ENCODE results near the gene CD38.

DNA sequence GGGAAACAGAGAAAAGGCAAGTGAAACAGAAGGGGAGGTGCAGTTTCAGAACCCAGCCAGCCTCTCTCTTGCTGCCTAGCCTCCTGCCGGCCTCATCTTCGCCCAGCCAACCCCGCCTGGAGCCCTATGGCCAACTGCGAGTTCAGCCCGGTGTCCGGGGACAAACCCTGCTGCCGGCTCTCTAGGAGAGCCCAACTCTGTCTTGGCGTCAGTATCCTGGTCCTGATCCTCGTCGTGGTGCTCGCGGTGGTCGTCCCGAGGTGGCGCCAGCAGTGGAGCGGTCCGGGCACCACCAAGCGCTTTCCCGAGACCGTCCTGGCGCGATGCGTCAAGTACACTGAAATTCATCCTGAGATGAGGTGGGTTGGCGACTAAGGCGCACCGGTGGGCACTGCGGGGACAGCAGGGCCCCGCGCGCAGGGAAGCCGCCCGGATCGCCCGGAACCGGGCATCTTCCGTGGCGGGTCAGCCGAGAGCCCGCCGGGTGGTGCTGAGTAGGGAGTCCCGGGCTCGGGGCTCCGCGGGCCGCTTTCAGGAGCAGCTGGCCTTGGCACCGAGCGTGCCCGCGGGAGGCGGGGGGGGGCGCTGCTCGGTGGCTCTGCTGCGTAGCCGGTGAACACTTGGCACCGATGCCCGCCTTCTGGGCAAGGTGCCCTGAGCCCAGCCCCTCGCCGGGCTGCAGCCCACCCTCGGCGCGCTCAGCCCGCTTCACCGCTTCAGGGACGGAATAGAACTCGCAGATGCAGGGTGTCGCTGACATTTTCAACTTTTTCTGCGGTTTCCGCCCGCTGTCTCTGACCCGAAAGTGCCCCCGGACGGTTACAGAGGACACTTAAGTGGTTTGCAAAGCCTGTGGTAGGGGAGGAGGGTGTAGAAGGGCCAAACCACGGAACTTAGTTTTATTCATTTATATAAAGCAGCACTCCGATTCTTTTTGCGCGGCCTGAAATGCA is at the start of gene CD38:
- TF ChIP-seq, protein P1, sequence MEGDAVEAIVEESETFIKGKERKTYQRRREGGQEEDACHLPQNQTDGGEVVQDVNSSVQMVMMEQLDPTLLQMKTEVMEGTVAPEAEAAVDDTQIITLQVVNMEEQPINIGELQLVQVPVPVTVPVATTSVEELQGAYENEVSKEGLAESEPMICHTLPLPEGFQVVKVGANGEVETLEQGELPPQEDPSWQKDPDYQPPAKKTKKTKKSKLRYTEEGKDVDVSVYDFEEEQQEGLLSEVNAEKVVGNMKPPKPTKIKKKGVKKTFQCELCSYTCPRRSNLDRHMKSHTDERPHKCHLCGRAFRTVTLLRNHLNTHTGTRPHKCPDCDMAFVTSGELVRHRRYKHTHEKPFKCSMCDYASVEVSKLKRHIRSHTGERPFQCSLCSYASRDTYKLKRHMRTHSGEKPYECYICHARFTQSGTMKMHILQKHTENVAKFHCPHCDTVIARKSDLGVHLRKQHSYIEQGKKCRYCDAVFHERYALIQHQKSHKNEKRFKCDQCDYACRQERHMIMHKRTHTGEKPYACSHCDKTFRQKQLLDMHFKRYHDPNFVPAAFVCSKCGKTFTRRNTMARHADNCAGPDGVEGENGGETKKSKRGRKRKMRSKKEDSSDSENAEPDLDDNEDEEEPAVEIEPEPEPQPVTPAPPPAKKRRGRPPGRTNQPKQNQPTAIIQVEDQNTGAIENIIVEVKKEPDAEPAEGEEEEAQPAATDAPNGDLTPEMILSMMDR (IDR thresholded peaks at IDR 0.05): peak in 1 of 6 experiments; percentile 4
- peak in 2 of 4 donors; percentile 26 to 29 for TF ChIP-seq POLR2A (IDR thresholded peaks at IDR 0.05)
